Measurements from ENCODE around the gene EFCAB6. TPM values are rescaled to one million over a fixed set of nuclear protein-coding genes. Genes with fewer than 3 reads are reported as not detected.

The EFCAB6 gene
- total and polyA plus RNA-seq, 10 donors: 0.07 to 2.8 (median 0.78) TPM

GRCh38 chr22:43506487-43506886, 305.6 kb downstream of the EFCAB6 start:
- Histone ChIP-seq H3K9me3 (no peaks in the 10 kb centered on the region), H3K4me1 (no peaks in the 10 kb centered on the region), H3K27ac (no peak overlapping the region), H3K27me3 (replicated peaks in 1 of 7) (peaks cover 0 to 15% (median 0%) of the 10 kb centered on the region in 7 donors), H3K36me3 (no peaks in the 10 kb centered on the region), H3K4me3 (no peak overlapping the region)
- DNase-seq: no peak
- TF ChIP-seq CTCF (IDR thresholded peaks at IDR 0.05 in 8 of 11, conservative IDR thresholded peaks at IDR 0.05 in 3 of 11): no peak
- no peak for TF ChIP-seq POLR2A (IDR thresholded peaks at IDR 0.05)
- no peak for TF ChIP-seq POLR2AphosphoS5 (IDR thresholded peaks at IDR 0.05)
- intact Hi-C loops (cut with DNase I; ENCODE audit: low total_unique reads): no loop called here
- WGBS, 5 donors: 84 to 87% (median 86%) methylated on average over 12 of the region's 12 CpGs

- no peak overlapping the region for H3K4me3 ChIP-seq
- H3K27ac ChIP-seq: no peak overlapping the region
- no peaks in the 10 kb centered on the region for H3K36me3 ChIP-seq
- no peak for DNase-seq
- TF ChIP-seq CTCF (IDR thresholded peaks at IDR 0.05 in 8 of 11, conservative IDR thresholded peaks at IDR 0.05 in 3 of 11) (no peak), POLR2A (IDR thresholded peaks at IDR 0.05) (no peak), POLR2AphosphoS5 (IDR thresholded peaks at IDR 0.05) (no peak)
- 71 to 87% (median 86%) methylated on average over 5 to 8 of the region's 8 CpGs for WGBS, 5 donors
- H3K4me1 ChIP-seq: no peaks in the 10 kb centered on the region
- peaks cover 0 to 15% (median 0%) of the 10 kb centered on the region in 7 donors for H3K27me3 ChIP-seq (replicated peaks in 1 of 7)
- H3K9me3 ChIP-seq: no peaks in the 10 kb centered on the region
- intact Hi-C loops (cut with DNase I; ENCODE audit: low total_unique reads): no loop called here
Measured at GRCh38 chr22:43505896-43506295, 306.2 kb downstream of the EFCAB6 start.

- Histone ChIP-seq H3K9me3 (no peaks in the 10 kb centered on the region), H3K4me1 (no peaks in the 10 kb centered on the region), H3K4me3 (no peak overlapping the region), H3K27me3 (replicated peaks in 1 of 7) (peaks cover 0 to 13% (median 0%) of the 10 kb centered on the region in 7 donors), H3K27ac (no peak overlapping the region), H3K36me3 (no peaks in the 10 kb centered on the region)
- TF ChIP-seq POLR2AphosphoS5 (IDR thresholded peaks at IDR 0.05): no peak
- TF ChIP-seq CTCF (IDR thresholded peaks at IDR 0.05 in 8 of 11, conservative IDR thresholded peaks at IDR 0.05 in 3 of 11): no peak
- no peak for TF ChIP-seq POLR2A (IDR thresholded peaks at IDR 0.05)
- DNase-seq: no peak
- 93% methylated on average over 14 of the region's 14 CpGs for WGBS, 5 donors
- intact Hi-C loops (cut with DNase I; ENCODE audit: low total_unique reads): no loop called here
Measured at GRCh38 chr22:43505423-43505822, 306.7 kb downstream of the EFCAB6 start.

GRCh38 chr22:43504666-43505261, 307.3 kb downstream of the EFCAB6 start:
- intact Hi-C loops (cut with DNase I; ENCODE audit: low total_unique reads): no loop called here
- WGBS, 5 donors: 90 to 96% (median 93%) methylated on average over 7 of the region's 7 CpGs
- H3K36me3 ChIP-seq: no peaks in the 10 kb centered on the region

More at GRCh38 chr22:43504666-43505261, 307.3 kb downstream of the EFCAB6 start:
- no peak for DNase-seq
- Histone ChIP-seq H3K4me1 (no peaks in the 10 kb centered on the region), H3K27me3 (replicated peaks in 1 of 7) (peaks cover 0 to 8% (median 0%) of the 10 kb centered on the region in 7 donors), H3K27ac (no peak overlapping the region), H3K4me3 (no peak overlapping the region), H3K9me3 (no peaks in the 10 kb centered on the region)
- TF ChIP-seq POLR2AphosphoS5 (IDR thresholded peaks at IDR 0.05) (no peak), POLR2A (IDR thresholded peaks at IDR 0.05) (no peak), CTCF (IDR thresholded peaks at IDR 0.05 in 8 of 11, conservative IDR thresholded peaks at IDR 0.05 in 3 of 11) (no peak)
